ENCODE results near the gene PDE4B.

PDE4B gene

GRCh38 chr1:66246351-66247269 lies 453.9 kb downstream of the PDE4B start:
- DNase-seq: no peak

DNA sequence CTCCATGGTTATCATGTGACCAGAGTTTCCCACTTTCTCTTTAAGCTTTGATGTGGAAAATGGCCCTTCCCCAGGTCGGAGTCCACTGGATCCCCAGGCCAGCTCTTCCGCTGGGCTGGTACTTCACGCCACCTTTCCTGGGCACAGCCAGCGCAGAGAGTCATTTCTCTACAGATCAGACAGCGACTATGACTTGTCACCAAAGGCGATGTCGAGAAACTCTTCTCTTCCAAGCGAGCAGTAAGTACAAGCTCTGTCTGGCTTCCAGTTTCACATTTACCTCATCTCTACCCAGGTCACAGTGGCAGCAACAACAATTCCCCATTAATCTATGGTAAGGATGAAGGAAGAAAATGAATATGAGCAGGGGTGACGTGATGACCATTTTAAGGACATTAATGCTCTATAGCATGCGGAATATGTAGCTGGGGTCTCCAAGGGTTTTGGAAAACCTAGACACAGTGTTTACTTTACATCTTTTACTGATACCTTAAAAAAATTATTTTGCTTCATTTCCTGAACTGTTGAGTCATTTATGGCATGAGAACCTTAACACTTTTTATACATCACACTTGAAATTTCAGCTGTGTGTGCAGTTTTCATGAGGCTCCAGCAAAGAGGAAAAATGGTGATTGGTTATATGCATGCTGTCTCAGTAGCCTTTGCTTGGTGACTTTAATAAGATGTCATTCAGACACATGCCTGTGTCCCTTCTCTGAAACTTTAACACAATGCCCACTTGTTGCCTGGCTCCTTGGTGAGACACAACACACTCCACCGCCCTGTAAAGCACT lies 454.9 kb downstream of the PDE4B start:
- no peak for DNase-seq

DNA sequence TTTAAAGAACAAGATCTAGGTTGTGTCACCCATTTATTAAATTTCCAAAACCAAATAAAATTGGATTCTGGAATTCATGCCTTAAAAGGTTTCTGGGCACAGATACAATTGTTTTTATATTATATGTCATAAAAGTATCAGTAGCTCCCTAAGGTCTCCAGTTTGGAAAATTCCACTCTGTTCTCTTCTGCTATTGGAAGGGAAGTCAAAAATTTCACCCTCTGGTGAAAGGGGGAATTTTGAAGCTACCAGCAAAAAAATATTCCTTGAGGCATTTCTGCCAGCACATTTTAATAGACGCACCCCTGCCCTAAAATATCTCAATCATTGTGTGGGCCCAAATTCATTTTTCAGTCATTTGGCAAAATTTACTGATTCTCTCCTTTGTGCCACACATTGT lies 455.6 kb downstream of the PDE4B start:
- no peak for DNase-seq

- DNase-seq: no peak
These were observed 456.1 kb downstream of the PDE4B start for GRCh38 chr1:66248746-66249145.

- no peak for DNase-seq
These were observed 457.4 kb downstream of the PDE4B start for GRCh38 chr1:66250075-66250474.

DNA sequence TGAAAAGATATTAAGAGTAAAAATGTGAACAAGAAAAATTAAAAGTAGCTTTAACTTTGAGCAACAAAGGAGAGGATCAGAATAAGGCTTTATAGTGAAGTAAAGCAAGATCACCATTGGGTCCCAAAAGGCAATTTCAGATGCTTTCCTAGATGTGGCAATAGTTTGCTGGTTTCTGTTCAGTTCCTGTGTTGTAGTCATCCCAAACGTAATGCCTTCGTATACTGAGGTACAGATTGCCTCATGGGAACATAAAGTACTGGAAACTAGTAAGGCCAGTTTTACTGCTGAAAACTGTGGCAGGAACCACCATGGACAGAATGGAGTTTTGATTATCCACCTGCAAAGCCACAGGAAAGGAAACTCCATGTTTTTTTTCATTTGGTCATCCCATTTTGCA lies 457.8 kb downstream of the PDE4B start:
- no peak for DNase-seq

GRCh38 chr1:66251546-66251945 lies 458.9 kb downstream of the PDE4B start:
- DNase-seq: no peak

DNA sequence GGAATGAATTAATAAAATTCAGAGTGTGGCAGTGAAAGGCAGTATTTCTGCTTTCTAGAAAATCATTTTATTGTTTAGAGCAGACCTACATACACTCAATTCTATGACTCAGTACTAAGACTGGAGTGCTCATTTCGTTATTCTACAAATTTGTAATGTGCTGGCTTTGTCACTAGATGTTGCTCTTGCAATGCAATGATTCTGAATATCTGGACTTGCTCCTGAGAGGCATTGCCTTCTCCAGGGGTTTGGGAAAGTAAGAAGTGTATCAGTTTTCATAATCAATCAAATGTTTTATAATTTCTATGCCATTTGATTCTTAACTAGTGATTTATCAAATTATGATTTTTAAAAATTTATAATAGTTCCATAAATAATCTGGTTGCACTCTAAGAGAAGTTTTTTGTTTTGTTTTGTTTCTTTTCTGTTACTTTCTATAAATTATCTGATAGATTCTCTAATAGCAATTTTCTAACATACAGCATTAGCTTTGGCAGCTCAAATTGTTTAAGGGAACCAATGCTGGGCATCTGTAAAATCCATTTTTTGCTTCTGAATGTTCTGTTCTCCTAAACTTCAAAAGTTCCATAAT lies 460.7 kb downstream of the PDE4B start:
- DNase-seq: peak; percentile 82

- no peak for DNase-seq
These were observed 462.1 kb downstream of the PDE4B start for GRCh38 chr1:66254785-66255184.

- DNase-seq: no peak
These were observed 464.2 kb downstream of the PDE4B start for GRCh38 chr1:66256629-66257572.

GRCh38 chr1:66258404-66259105 lies 465.9 kb downstream of the PDE4B start:
- DNase-seq: no peak

DNA sequence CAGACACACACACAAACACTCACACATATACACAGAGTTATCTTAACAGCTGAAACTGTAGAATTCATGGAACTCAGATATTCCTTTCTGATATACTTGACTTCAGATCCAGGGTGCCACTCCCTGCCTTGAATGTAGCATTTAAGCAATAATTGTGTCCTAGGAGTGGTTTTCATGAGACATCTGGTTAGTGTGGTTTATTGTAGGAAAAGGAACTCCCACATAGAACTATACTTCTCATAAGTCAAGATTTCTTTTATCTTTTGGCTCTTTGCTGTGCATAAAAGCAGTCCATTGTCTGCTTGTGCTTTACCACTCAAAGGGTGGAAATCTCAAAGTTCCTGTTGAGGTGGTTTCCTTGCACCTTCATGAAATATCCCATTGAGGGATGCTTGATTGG lies 468.7 kb downstream of the PDE4B start:
- no peak for DNase-seq

DNA sequence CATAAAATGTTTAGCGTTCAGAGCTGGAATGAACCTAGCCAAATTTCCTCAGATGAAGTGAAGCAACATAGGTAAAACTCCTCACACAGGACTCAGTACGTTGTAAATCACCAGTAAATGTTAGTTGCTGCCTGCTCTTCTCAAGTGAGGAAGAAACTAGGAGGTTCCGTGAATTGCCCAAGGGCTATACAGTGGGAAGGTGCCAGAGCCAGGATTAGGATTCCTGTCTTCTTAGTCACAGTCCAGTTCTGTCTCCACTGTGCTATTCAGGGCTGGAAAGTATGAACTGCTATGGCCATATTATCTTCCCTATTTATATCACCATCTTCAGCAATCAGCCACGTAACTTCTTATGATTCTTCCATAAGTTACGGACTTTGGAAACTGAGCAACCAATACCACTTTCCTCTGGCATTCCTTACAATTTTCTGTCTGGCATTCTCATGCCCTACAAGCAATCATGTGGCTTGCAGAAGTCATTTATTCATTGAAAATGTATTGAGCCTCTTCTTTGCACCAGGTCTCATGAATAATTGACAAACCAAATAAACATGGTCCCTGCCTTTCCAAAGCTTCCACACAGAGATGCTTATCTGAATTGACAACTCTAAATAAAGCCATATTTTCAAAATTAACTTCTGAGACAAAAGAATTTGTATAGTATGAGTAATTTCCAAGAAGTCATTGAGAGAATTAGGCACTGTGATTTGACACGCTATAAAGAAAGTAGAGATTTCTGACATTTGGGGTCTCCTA lies 469.7 kb downstream of the PDE4B start:
- no peak for DNase-seq

GRCh38 chr1:66265268-66265667 lies 472.6 kb downstream of the PDE4B start:
- no peak for DNase-seq

DNA sequence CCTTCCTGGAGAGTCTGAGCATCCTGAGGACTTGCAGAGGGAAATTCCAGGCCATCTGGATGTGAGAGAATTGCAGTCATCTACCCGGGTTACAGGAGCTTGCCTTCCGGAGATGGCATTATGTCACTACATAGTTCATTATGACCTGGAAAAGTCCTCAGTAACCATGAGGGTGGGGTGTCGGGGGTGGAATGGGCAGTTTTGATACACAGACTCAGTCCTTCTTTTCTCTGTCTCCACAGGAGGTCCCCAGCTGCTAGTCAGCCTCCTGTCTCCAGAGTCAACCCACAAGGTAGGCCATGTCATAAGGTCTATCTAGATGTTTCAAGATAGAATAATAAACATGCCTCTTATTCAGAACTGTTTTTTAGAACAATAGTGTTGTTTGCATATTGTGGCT lies 473.1 kb downstream of the PDE4B start:
- DNase-seq: no peak

- DNase-seq: no peak
These were observed 473.7 kb downstream of the PDE4B start for GRCh38 chr1:66266350-66266749.

DNA sequence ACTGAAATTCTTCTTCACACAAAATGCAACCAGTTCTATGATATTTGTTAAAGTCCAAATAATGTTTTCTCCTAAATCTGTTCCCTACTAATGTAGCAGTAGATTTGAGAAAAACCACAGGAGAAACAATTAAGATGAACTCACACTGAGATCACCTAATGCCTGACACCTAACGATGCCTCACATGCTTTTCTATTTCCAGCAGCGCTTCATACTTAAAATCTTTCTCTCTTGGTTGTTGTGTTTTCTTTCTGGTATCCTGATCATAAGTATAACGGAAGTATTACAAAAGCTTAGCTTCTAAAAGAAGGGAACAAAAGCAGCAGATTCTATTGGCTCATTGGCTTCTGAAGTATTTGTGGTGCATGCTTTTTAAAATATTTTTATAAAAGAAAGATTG lies 474.1 kb downstream of the PDE4B start:
- no peak for DNase-seq

GRCh38 chr1:66267201-66267940 lies 474.7 kb downstream of the PDE4B start:
- no peak for DNase-seq

DNA sequence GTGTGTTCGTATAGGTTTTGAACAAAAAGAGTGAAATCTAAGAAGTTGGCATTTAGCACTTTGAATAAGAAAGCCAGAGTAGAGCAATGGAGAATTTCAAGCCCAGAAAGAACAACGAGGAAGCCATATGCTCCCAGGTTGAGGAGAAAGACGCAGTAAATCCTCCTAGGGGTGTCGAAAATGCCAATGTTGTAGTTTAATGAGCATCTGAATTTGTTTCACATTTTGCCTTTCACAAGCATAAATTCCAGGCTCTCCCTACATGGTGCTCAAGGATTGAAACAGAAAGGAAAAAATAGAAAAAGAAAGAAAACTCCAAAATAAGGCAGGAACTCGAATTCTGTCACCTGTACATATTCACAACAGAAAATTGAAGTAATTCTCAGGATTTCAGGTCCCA lies 476.5 kb downstream of the PDE4B start:
- DNase-seq: no peak

DNA sequence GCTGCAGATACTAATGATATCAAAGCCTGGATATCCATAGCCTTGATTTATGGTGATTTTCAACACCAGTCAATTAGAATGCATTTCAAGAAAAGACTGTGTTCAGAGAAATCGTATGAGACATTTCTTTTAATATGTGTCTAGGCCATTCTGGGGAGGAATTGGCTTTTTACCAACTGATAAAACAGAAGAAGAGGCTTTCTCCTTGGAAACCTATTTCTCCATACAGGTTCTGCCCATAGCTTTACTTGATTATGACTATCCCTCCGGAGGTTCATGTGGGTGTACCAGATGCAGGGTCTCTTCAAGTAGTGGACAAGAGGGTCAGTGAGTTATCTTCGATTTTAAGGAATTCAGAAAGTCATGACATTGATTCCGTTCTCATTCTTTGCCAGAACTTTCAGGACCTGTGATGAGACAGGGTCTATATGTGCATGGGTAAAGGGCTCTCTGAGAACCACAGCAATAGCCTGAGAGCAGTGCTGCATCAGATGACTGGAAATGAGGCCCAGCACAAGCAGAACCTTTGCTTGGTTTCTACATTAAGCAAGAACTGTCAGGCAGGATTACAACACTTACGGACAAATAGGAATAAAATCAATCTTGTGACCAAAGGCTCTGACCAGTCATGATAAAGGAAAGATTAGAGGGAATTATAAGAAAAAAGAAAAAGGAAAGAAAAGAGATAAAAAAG lies 477.6 kb downstream of the PDE4B start:
- DNase-seq: no peak

Measured in NCI-H1694 (cell line).